ENCODE data around the gene ZG16B. TPM values are rescaled to one million over a fixed set of nuclear protein-coding genes. Genes with fewer than 3 reads are reported as not detected.

The ZG16B gene
- polyA plus RNA-seq, 2 donors = 0.77 to 1.1 TPM

DNA sequence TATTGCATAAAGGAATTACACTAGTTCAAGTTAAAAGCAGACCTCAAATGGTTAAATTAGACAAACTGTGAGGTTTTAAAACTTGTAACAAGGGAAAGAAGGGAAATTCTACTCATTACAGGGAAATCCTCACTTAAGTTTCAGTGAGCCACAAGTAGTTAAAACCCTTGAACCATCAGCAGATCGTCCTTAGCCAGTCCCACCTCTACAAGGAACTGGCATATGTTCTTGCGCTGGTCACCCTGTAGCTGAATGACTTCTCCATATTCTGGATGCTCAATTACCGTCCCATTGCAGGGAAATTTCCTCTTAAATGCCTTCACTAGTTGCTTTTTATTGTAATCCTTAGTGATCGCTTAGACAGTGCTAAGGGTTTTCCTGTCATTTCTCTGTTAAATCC lies 7.6 kb upstream of the ZG16B start:
- H3K4me1 ChIP-seq (ENCODE audit: control insufficient read depth in 2 of 2, insufficient read depth in 2 of 2, low read length in 1 of 2) = peaks cover 0 to 3% of the 10 kb centered on the region in 2 donors

DNA sequence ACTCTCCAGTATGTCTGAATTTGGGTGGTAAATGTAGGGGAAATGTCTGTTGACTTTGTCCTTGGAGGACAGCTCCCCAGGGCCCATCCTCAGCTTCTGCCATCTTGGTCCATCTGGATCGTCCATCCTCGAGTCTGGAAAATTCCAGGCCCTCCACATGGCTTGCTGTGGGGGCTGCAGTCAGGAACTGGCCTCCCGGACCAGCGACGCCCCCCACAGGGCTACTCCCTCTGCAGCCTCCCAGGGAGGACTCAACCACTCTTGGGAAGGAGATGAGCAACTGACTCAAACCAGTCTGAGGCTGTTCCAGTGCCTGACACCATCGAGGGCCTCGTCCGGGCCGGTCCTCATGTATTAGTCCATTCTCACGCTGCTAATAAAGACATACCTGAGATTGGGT lies 5.5 kb upstream of the ZG16B start:
- 81 to 85% methylated on average over 10 of the region's 10 CpGs for WGBS, 2 donors
- Histone ChIP-seq H3K4me1 (ENCODE audit: control insufficient read depth in 2 of 2, insufficient read depth in 2 of 2, low read length in 1 of 2) (peaks cover 0 to 3% of the 10 kb centered on the region in 2 donors), H3K27me3 (ENCODE audit: control insufficient read depth in 1 of 2, insufficient read depth in 2 of 2, low read length in 2 of 2) (no peaks in the 10 kb centered on the region)

More for the DNA sequence above, 7.6 kb upstream of the ZG16B start:
- Histone ChIP-seq H3K27ac (ENCODE audit: low read depth in 2 of 2, low read length in 1 of 2) (no peak overlapping the region), H3K4me3 (ENCODE audit: low read depth in 1 of 2, low read length in 2 of 2) (no peak overlapping the region), H3K9me3 (ENCODE audit: control insufficient read depth in 2 of 2, insufficient read depth in 1 of 2, low read depth in 1 of 2, low read length in 1 of 2) (no peaks in the 10 kb centered on the region), H3K36me3 (ENCODE audit: control insufficient read depth in 2 of 2, insufficient read depth in 2 of 2, low read length in 1 of 2) (no peaks in the 10 kb centered on the region), H3K27me3 (ENCODE audit: control insufficient read depth in 1 of 2, insufficient read depth in 2 of 2, low read length in 2 of 2) (no peaks in the 10 kb centered on the region)
- WGBS, 2 donors = 61 to 68% methylated on average over 4 of the region's 4 CpGs

DNA sequence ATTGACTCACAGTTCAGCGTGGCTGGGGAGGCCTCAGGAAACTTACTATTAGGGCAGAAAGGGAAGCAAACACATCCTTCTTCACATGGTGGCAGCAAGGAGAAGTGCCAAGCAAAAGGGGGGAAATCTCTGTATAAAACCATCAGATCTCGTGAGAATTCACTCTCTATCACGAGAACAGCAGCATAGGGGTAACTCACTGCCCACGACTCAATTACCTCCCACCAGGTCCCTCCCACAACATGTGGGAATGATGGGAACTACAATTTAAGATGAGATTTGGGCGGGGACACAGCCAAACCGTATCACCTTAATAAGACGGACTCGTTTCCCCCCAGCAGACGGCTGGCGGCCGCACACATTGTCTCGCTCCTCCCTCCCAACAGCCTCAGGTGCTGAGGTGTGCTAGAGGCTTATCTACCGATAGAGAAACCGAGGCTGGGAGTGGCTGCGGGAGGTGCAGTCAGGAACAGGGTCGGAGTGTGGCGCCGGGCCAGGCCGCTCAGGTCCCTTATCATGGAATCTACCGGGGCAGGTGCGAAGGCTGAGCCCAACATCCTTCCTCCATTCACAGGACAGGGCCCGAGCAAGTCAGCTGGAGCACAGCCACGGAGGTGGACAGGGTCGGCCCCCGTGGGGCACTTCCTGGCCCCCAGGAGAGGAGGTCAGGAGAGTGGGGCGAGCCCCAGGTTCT lies 4.9 kb upstream of the ZG16B start:
- Histone ChIP-seq H3K27me3 (ENCODE audit: control insufficient read depth in 1 of 2, insufficient read depth in 2 of 2, low read length in 2 of 2) (no peaks in the 10 kb centered on the region), H3K36me3 (ENCODE audit: control insufficient read depth in 2 of 2, insufficient read depth in 2 of 2, low read length in 1 of 2) (no peaks in the 10 kb centered on the region), H3K4me3 (ENCODE audit: low read depth in 1 of 2, low read length in 2 of 2) (no peak overlapping the region), H3K27ac (ENCODE audit: low read depth in 2 of 2, low read length in 1 of 2) (no peak overlapping the region), H3K4me1 (ENCODE audit: control insufficient read depth in 2 of 2, insufficient read depth in 2 of 2, low read length in 1 of 2) (peaks cover 0 to 3% of the 10 kb centered on the region in 2 donors), H3K9me3 (ENCODE audit: control insufficient read depth in 2 of 2, insufficient read depth in 1 of 2, low read depth in 1 of 2, low read length in 1 of 2) (no peaks in the 10 kb centered on the region)
- 73 to 79% methylated on average over 26 of the region's 26 CpGs for WGBS, 2 donors

More for the DNA sequence above, 5.5 kb upstream of the ZG16B start:
- Histone ChIP-seq H3K4me3 (ENCODE audit: low read depth in 1 of 2, low read length in 2 of 2) (no peak overlapping the region), H3K9me3 (ENCODE audit: control insufficient read depth in 2 of 2, insufficient read depth in 1 of 2, low read depth in 1 of 2, low read length in 1 of 2) (no peaks in the 10 kb centered on the region), H3K36me3 (ENCODE audit: control insufficient read depth in 2 of 2, insufficient read depth in 2 of 2, low read length in 1 of 2) (no peaks in the 10 kb centered on the region), H3K27ac (ENCODE audit: low read depth in 2 of 2, low read length in 1 of 2) (no peak overlapping the region)

DNA sequence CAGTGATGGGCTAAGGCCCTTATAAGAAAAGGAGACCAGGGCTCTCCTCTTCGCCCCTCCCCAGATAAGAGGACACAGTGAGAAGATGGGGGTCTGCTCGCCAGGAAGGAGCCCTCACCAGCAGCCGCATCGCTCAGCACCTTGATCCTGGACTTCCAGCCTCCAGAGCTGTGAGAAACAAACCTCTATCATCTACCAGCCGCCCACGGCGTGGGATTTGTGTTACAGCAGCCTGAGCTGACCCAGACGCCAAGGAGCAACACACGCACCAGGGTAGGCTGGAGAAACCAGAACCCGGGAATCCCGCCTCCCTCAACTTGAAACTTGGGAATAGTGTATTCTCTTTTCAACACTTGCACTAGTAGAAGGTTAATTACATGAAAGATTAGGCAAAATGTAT lies 4.2 kb upstream of the ZG16B start:
- Histone ChIP-seq H3K9me3 (ENCODE audit: control insufficient read depth in 2 of 2, insufficient read depth in 1 of 2, low read depth in 1 of 2, low read length in 1 of 2) (no peaks in the 10 kb centered on the region), H3K36me3 (ENCODE audit: control insufficient read depth in 2 of 2, insufficient read depth in 2 of 2, low read length in 1 of 2) (no peaks in the 10 kb centered on the region), H3K27me3 (ENCODE audit: control insufficient read depth in 1 of 2, insufficient read depth in 2 of 2, low read length in 2 of 2) (no peaks in the 10 kb centered on the region), H3K4me3 (ENCODE audit: low read depth in 1 of 2, low read length in 2 of 2) (no peak overlapping the region), H3K4me1 (ENCODE audit: control insufficient read depth in 2 of 2, insufficient read depth in 2 of 2, low read length in 1 of 2) (peaks cover 0 to 3% of the 10 kb centered on the region in 2 donors), H3K27ac (ENCODE audit: low read depth in 2 of 2, low read length in 1 of 2) (no peak overlapping the region)
- WGBS, 2 donors = 81 to 82% methylated on average over 11 of the region's 11 CpGs

DNA sequence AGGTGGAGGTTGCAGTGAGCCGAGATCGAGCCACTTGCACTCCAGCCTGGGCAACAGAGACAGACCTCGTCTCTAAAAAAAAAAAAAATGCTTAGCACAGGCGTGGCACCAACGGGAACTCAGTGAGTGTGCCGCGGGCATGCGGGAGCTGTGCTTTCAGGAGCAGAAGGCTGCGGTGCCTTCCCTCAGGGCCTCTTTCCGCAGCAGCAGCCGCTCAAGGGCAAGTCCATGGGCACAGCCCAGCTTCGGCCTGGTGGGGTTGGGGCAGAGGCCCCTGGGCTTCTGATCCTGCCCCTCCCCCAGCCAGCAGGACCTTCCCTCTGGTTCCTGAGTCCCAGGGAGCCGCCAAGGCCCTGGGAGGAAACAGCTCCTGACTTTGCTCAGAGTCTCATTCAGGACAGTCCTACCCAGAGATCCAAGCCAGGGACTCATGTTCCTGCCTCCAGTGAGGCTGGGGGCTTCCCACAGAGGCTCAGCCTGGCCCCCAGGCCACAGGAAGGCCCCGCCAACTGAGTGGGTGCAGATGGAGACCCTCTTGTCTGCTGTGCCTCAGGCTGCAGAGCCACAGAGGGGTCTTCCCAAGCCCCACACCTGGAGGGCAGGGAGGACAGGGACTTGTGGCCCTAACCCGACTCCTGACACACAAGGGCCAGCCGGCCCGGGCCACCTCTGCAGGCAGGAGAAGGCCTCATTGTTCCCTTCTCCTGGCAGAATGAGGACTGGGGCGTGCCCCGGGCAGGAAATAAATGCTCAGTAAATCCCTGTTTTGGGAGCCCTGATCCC lies 3.3 kb upstream of the ZG16B start:
- 52 to 57% methylated on average over 19 of the region's 19 CpGs for WGBS, 2 donors

DNA sequence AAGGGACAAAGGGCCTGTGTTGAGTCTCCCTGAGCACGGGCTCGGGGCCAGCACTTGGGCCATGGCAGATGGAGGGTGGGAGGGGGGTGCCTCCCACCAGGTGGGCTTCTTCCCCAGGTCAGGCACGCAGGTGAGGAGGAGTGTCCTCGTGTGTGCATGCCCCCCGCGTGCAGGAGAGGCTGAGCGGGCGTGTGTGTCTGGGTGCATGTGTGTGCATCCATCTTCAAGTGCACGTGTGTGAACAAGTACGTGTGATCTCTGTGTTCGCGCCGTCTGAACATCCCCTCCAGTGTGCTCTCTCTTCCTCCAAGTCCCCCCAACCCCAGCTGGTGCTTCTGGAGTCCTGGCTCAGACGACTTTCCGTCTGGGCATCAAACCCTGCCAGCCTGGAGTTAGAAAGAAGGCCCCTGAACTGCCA lies 2.7 kb upstream of the ZG16B start:
- no peaks in the 10 kb centered on the region for H3K27me3 ChIP-seq (ENCODE audit: control insufficient read depth in 1 of 2, insufficient read depth in 2 of 2, low read length in 2 of 2)
- 64 to 69% methylated on average over 15 of the region's 15 CpGs for WGBS, 2 donors
- peaks cover 0 to 3% of the 10 kb centered on the region in 2 donors for H3K4me1 ChIP-seq (ENCODE audit: control insufficient read depth in 2 of 2, insufficient read depth in 2 of 2, low read length in 1 of 2)

More for the DNA sequence above, 3.3 kb upstream of the ZG16B start:
- Histone ChIP-seq H3K36me3 (ENCODE audit: control insufficient read depth in 2 of 2, insufficient read depth in 2 of 2, low read length in 1 of 2) (no peaks in the 10 kb centered on the region), H3K9me3 (ENCODE audit: control insufficient read depth in 2 of 2, insufficient read depth in 1 of 2, low read depth in 1 of 2, low read length in 1 of 2) (no peaks in the 10 kb centered on the region), H3K27ac (ENCODE audit: low read depth in 2 of 2, low read length in 1 of 2) (no peak overlapping the region), H3K27me3 (ENCODE audit: control insufficient read depth in 1 of 2, insufficient read depth in 2 of 2, low read length in 2 of 2) (no peaks in the 10 kb centered on the region), H3K4me3 (ENCODE audit: low read depth in 1 of 2, low read length in 2 of 2) (no peak overlapping the region), H3K4me1 (ENCODE audit: control insufficient read depth in 2 of 2, insufficient read depth in 2 of 2, low read length in 1 of 2) (peaks cover 0 to 3% of the 10 kb centered on the region in 2 donors)

DNA sequence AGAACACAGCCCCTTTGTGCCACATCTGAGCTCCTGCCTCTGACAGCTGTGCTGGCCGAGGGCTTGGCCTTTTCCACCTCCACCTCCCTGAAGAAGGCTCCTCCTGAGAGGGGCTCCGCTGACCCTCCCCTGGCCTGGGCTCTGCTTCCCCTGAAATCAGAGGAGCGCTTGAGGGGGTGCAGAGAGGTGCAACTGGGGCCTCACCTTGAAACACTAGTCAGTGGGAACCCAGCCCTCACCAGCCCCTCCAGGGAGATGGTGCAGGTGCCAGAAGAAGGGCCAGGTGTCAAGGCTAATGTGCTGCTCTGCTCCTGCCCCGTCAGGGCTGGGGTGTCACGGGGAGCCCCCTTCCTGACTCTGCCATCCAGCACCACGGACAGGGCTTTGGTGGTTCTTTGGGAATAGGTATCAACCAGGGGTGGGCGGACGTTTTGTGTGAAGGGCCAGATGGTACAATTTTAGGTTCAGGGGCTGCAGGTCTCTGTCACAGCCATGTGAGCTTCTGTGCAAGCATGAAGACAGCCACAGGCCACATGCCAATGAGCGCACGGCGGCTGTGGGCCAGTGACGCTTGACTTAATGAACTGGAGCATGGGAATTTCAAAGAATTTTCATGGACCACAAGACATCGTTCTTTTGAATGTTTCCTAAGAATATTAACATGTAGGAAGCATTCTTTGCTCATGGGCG lies 2.1 kb upstream of the ZG16B start:
- no peak overlapping the region for H3K4me3 ChIP-seq (ENCODE audit: low read depth in 1 of 2, low read length in 2 of 2)
- H3K27me3 ChIP-seq (ENCODE audit: control insufficient read depth in 1 of 2, insufficient read depth in 2 of 2, low read length in 2 of 2) = no peaks in the 10 kb centered on the region
- H3K9me3 ChIP-seq (ENCODE audit: control insufficient read depth in 2 of 2, insufficient read depth in 1 of 2, low read depth in 1 of 2, low read length in 1 of 2) = no peaks in the 10 kb centered on the region
- H3K4me1 ChIP-seq (ENCODE audit: control insufficient read depth in 2 of 2, insufficient read depth in 2 of 2, low read length in 1 of 2) = peaks cover 0 to 3% of the 10 kb centered on the region in 2 donors
- no peaks in the 10 kb centered on the region for H3K36me3 ChIP-seq (ENCODE audit: control insufficient read depth in 2 of 2, insufficient read depth in 2 of 2, low read length in 1 of 2)
- H3K27ac ChIP-seq (ENCODE audit: low read depth in 2 of 2, low read length in 1 of 2) = no peak overlapping the region
- 74 to 80% methylated on average over 14 of the region's 14 CpGs for WGBS, 2 donors

More for the DNA sequence above, 2.7 kb upstream of the ZG16B start:
- Histone ChIP-seq H3K4me3 (ENCODE audit: low read depth in 1 of 2, low read length in 2 of 2) (no peak overlapping the region), H3K27ac (ENCODE audit: low read depth in 2 of 2, low read length in 1 of 2) (no peak overlapping the region), H3K9me3 (ENCODE audit: control insufficient read depth in 2 of 2, insufficient read depth in 1 of 2, low read depth in 1 of 2, low read length in 1 of 2) (no peaks in the 10 kb centered on the region), H3K36me3 (ENCODE audit: control insufficient read depth in 2 of 2, insufficient read depth in 2 of 2, low read length in 1 of 2) (no peaks in the 10 kb centered on the region)

DNA sequence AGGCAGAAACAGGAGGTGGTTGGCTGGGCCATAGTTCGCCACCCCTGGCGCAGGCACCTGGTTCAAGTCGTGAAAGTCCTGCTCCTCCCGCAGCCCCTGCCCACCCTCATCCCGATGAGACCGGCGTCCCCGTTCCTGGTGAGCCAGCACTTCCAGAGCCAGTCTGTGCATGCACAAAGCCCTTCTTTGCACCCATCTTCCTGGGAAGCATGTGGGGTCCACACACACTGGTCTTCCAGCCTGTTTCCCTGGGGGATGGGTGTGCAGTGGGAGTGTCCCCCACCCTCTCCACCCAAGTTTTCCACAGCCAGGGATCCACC lies 1.6 kb upstream of the ZG16B start:
- Histone ChIP-seq H3K4me1 (ENCODE audit: control insufficient read depth in 2 of 2, insufficient read depth in 2 of 2, low read length in 1 of 2) (peaks cover 0 to 3% of the 10 kb centered on the region in 2 donors), H3K27me3 (ENCODE audit: control insufficient read depth in 1 of 2, insufficient read depth in 2 of 2, low read length in 2 of 2) (no peaks in the 10 kb centered on the region), H3K4me3 (ENCODE audit: low read depth in 1 of 2, low read length in 2 of 2) (no peak overlapping the region), H3K27ac (ENCODE audit: low read depth in 2 of 2, low read length in 1 of 2) (no peak overlapping the region), H3K36me3 (ENCODE audit: control insufficient read depth in 2 of 2, insufficient read depth in 2 of 2, low read length in 1 of 2) (no peaks in the 10 kb centered on the region), H3K9me3 (ENCODE audit: control insufficient read depth in 2 of 2, insufficient read depth in 1 of 2, low read depth in 1 of 2, low read length in 1 of 2) (no peaks in the 10 kb centered on the region)
- 88 to 90% methylated on average over 8 of the region's 8 CpGs for WGBS, 2 donors

DNA sequence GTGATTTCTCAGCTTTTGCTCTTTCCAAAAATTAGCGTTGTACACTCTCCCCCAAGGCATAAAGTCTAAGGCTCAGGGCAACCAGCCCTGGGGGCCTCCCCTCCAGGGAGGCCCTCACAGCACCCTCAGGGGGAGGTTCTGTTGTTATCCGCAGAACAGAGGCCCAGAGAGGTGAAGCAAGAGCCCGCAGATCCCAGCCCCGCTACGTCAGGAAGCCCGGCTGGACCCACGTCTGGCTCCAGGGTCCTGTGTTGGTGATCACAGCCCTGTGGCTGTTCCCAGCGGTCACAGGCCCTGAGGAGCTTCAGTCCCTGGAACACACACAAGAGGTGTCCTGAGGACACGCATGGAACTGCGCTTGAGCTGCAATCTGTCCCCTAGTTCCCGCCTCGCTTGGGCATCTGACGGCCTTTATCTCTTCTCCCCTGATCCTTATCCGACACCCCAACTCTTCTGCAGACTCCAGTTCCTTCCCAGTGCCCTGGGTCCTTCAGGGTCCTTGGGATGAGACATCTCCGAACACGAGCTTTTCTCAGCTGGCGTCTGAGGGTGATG lies 1.1 kb upstream of the ZG16B start:
- Histone ChIP-seq H3K4me1 (ENCODE audit: control insufficient read depth in 2 of 2, insufficient read depth in 2 of 2, low read length in 1 of 2) (peaks cover 0 to 3% of the 10 kb centered on the region in 2 donors), H3K27me3 (ENCODE audit: control insufficient read depth in 1 of 2, insufficient read depth in 2 of 2, low read length in 2 of 2) (no peaks in the 10 kb centered on the region), H3K36me3 (ENCODE audit: control insufficient read depth in 2 of 2, insufficient read depth in 2 of 2, low read length in 1 of 2) (no peaks in the 10 kb centered on the region), H3K9me3 (ENCODE audit: control insufficient read depth in 2 of 2, insufficient read depth in 1 of 2, low read depth in 1 of 2, low read length in 1 of 2) (no peaks in the 10 kb centered on the region), H3K27ac (ENCODE audit: low read depth in 2 of 2, low read length in 1 of 2) (no peak overlapping the region), H3K4me3 (ENCODE audit: low read depth in 1 of 2, low read length in 2 of 2) (no peak overlapping the region)
- WGBS, 2 donors = 84 to 89% methylated on average over 17 of the region's 17 CpGs
